Right atrium auricular region (tissue), 2 donors: ENCODE data around the gene SPEF2. TPM values are rescaled to one million over a fixed set of nuclear protein-coding genes. Genes with fewer than 3 reads are reported as not detected.

Experiments used
- DNase-seq: peaks from one replicate; pipeline ENCODE4 v3.0.0-alpha.2; 2019; ENCODE audit warnings: low spot score
- H3K27ac ChIP-seq, 2 donors: fragments of 200-600 bp; sonication (generic); 1 replicate in 1 of 2; 2 replicates in 1 of 2; pipeline ENCODE4 v1.5.1; 2016 to 2019
- H3K27me3 ChIP-seq, 2 donors: fragments of 200-600 bp; sonication (generic); one replicate each; pipeline versions ENCODE4 v1.5.1 to v1.6.0; 2017 to 2019
- H3K36me3 ChIP-seq: fragments of 200-600 bp; sonication (generic); one replicate; pipeline ENCODE4 v1.5.1; 2016
- H3K4me1 ChIP-seq, 2 donors: fragments of 200-600 bp; sonication (generic); one replicate each; pipeline versions ENCODE4 v1.5.1 to v1.6.0; 2017 to 2019
- H3K4me3 ChIP-seq, 2 donors: fragments of 200-600 bp; sonication (generic); 1 replicate in 1 of 2; 2 replicates in 1 of 2; pipeline ENCODE4 v1.5.1; 2017 to 2019; ENCODE audit warnings: mild to moderate bottlenecking in 1 of 2, moderate library complexity in 1 of 2
- H3K9me3 ChIP-seq, 2 donors: fragments of 200-600 bp; sonication (generic); one replicate each; pipeline ENCODE4 v1.5.1; 2019
- total RNA-seq, 2 donors: library from RNA; depleted of rRNA; stranded (reverse); fragments of >200 nt; gene quantifications; one replicate each; pipeline ENCODE4 v1.1.0, GENCODE V29; 2016
- TF ChIP-seq, protein P1 (sequence below), 2 donors: fragments of 200-600 bp; sonication (generic); IDR thresholded peaks; one replicate each; pipeline ENCODE4 v1.5.1; 2019; ENCODE audit warnings: antibody characterized with exemption in 2 of 2

The SPEF2 gene
- total RNA-seq, 2 donors from 2014 or later: 0.94 to 2.0 TPM

DNA sequence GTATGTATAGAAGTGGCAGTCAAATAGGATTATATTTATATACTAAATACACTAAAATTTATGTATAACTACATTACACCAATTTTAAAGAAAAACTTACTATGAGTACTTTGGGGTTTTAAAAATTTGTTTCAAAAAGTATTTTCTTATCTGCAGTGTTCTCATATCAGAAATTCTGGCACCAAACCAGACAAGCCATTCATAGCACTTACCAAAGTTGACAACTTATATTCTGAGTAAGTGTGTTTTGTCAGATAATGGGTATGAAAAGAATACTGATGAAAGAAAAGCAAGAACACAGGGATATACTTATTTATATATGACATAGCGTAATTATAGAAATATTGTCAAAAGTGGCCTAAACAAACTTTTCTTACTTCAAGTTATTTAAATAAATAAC is 67.5 kb downstream of the SPEF2 start:
- Histone ChIP-seq H3K9me3 (no peaks in the 10 kb centered on the region), H3K36me3 (no peaks in the 10 kb centered on the region), H3K4me1 (no peaks in the 10 kb centered on the region), H3K4me3 (no peak overlapping the region), H3K27ac (no peak overlapping the region), H3K27me3 (no peaks in the 10 kb centered on the region)
- TF ChIP-seq, protein P1, sequence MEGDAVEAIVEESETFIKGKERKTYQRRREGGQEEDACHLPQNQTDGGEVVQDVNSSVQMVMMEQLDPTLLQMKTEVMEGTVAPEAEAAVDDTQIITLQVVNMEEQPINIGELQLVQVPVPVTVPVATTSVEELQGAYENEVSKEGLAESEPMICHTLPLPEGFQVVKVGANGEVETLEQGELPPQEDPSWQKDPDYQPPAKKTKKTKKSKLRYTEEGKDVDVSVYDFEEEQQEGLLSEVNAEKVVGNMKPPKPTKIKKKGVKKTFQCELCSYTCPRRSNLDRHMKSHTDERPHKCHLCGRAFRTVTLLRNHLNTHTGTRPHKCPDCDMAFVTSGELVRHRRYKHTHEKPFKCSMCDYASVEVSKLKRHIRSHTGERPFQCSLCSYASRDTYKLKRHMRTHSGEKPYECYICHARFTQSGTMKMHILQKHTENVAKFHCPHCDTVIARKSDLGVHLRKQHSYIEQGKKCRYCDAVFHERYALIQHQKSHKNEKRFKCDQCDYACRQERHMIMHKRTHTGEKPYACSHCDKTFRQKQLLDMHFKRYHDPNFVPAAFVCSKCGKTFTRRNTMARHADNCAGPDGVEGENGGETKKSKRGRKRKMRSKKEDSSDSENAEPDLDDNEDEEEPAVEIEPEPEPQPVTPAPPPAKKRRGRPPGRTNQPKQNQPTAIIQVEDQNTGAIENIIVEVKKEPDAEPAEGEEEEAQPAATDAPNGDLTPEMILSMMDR (IDR thresholded peaks at IDR 0.05): no peak
- no peak for DNase-seq

DNA sequence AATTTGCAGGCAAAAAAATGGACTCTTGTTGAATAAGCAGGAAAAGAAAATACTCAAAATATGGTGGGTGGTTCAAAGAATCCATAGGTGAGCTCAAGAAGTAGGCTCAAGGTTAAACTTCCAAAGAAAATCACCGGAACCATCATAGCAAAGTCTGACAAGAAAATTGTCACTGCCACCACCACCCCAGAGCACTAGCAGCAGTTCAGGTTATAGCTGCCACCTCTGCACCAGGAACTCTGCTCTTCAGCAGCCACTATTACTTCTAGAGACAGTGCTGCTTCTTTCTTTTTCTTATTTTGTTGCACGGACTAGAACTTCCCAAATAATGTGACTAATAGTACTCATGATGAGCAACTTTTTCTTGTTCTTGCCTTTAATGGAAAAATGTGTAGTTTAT is 70.3 kb downstream of the SPEF2 start:
- DNase-seq: no peak
- H3K27me3 ChIP-seq: no peaks in the 10 kb centered on the region
- no peaks in the 10 kb centered on the region for H3K4me1 ChIP-seq
- H3K4me3 ChIP-seq: no peak overlapping the region
- TF ChIP-seq, protein P1 (IDR thresholded peaks at IDR 0.05): no peak
- H3K9me3 ChIP-seq: no peaks in the 10 kb centered on the region
- H3K36me3 ChIP-seq: no peaks in the 10 kb centered on the region
- H3K27ac ChIP-seq: no peak overlapping the region

DNA sequence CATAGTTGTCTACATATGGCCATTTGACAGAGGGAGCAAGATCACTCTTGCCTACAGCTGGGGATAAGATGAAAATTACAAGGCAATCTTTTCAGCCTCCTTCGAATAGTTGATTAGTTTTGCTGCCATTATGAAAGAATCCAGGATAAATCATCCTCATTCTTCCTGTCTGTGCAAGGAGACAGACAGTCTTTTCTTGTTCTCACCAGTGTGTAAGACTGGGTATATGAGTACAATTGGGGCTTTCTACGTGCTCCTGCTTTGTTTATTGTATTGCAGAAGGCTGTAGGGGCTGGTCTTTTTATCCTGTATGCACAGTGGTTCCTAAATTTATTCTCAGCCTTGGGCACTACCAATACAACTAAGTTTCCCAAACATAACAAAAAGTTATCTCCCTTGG is 76.8 kb downstream of the SPEF2 start:
- no peak overlapping the region for H3K4me3 ChIP-seq
- no peaks in the 10 kb centered on the region for H3K27me3 ChIP-seq
- DNase-seq: no peak
- H3K27ac ChIP-seq: no peak overlapping the region
- H3K4me1 ChIP-seq: peaks cover 0 to 8% of the 10 kb centered on the region in 2 donors
- TF ChIP-seq, protein P1 (IDR thresholded peaks at IDR 0.05): no peak
- H3K9me3 ChIP-seq: no peaks in the 10 kb centered on the region
- no peaks in the 10 kb centered on the region for H3K36me3 ChIP-seq

DNA sequence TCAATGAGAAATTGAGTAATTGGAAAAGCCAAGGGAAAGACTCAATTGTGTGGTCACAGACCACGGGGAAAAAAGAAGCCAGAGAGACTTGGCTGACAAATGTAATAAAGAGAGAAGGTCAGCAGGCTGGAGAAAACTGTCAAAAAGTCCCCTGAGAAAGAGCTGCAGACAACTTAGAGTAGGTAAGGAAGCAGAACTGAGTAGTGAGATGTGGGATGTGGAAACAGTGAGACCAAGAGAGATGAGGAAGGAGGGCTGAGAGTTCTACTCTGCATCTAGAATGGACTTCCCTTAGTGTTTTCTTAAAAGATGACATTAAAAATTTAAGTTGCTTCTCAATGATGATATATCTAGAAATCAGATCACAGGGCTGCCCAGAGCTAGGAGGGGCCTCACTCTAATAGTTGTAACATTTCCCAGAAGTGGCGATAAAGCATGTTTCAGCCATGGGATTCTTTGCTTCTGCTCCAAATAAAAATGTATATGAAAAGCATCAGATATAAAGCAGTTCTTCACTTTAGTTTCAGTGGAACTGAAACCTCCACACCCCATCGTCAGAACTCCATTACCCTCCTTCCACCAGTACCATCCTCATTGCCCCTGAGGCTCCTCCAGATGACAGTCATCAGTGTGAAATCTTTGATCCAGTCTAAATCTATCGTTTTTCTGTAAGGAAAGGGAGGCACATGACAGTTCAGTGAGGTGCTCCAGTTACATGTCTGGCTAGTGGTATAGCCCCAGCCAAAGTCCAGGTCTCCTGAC is 80.6 kb downstream of the SPEF2 start:
- no peak overlapping the region for H3K27ac ChIP-seq
- peaks cover 0 to 8% of the 10 kb centered on the region in 2 donors for H3K4me1 ChIP-seq
- H3K4me3 ChIP-seq: no peak overlapping the region
- no peaks in the 10 kb centered on the region for H3K27me3 ChIP-seq
- TF ChIP-seq, protein P1 (IDR thresholded peaks at IDR 0.05): no peak
- no peak for DNase-seq
- no peaks in the 10 kb centered on the region for H3K9me3 ChIP-seq
- no peaks in the 10 kb centered on the region for H3K36me3 ChIP-seq

DNA sequence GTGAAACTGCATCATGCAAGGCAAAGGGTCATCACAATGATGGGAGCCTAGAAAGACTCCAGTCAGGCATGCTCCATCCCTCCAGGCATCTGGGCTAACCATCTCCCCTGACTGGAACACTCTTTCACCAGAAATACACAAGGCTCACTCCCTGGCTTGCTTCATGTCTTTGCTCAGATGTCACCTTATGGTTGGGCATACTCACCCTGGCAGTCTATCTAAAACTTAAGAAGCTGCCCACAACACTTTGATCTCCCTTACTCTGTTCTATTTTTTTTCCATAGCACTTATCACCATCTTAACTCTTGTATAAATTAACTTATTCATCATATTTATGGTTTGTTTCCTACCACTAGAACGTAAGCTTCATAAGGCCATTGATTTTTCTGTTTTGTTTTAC is 90.0 kb downstream of the SPEF2 start:
- Histone ChIP-seq H3K4me1 (no peaks in the 10 kb centered on the region), H3K9me3 (no peaks in the 10 kb centered on the region), H3K27ac (no peak overlapping the region), H3K4me3 (no peak overlapping the region), H3K36me3 (no peaks in the 10 kb centered on the region), H3K27me3 (no peaks in the 10 kb centered on the region)
- TF ChIP-seq, protein P1 (IDR thresholded peaks at IDR 0.05): no peak
- DNase-seq: no peak

DNA sequence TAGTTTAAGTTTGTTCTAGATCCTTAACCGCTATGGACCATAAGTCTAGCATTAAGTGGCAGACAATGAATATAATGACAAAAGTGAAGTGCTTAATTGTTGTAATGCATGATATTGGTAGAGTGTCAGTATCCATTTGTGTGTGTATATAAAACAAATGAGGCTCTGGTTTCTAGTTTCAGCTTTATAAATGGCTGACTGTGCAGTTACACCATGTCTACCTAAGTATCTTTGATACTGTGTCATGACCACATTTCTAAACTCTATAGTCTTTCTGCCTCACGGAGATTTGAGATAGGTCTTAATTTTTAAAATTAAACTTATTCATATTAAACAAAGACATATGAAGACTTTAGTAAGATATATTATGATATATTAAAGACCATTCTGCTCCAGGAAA is 92.0 kb downstream of the SPEF2 start:
- H3K27me3 ChIP-seq: no peaks in the 10 kb centered on the region
- no peak for DNase-seq
- TF ChIP-seq, protein P1 (IDR thresholded peaks at IDR 0.05): no peak

More for the DNA sequence above, 92.0 kb downstream of the SPEF2 start:
- Histone ChIP-seq H3K27ac (no peak overlapping the region), H3K4me1 (no peaks in the 10 kb centered on the region), H3K4me3 (no peak overlapping the region), H3K9me3 (no peaks in the 10 kb centered on the region), H3K36me3 (no peaks in the 10 kb centered on the region)
